Activated CD8-positive, alpha-beta memory T cell treated with anti-CD3 and anti-CD28 coated beads, Interleukin-2, amount 50 U/mL, for 24 hours (primary cell): ENCODE data around the gene MAFF.

ENCODE experiments used
- DNase-seq: peaks from one replicate; pipeline ENCODE4 v3.0.0-alpha.2; 2020; ENCODE audit errors: extremely low read depth

The MAFF gene

DNA sequence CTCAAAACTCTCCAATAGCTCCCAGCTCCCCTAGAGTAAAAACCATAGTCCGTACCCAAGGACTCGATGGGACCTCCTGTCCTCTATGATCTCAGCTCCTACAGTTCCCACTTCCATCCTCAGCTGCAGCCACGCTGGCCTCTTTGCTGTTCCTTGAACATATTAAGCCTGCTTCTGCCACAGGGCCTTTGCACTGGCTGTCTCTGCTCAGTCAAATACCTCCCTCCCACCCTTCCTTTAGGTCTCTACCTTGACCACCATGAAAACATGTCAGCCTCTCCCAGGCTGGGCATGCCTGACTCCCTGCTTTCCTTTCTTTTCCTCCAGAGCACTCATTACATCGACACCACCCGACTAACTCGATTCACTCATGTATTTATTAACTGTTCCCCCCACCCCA, 46.5 kb downstream of the MAFF start:
- no peak for DNase-seq

DNA sequence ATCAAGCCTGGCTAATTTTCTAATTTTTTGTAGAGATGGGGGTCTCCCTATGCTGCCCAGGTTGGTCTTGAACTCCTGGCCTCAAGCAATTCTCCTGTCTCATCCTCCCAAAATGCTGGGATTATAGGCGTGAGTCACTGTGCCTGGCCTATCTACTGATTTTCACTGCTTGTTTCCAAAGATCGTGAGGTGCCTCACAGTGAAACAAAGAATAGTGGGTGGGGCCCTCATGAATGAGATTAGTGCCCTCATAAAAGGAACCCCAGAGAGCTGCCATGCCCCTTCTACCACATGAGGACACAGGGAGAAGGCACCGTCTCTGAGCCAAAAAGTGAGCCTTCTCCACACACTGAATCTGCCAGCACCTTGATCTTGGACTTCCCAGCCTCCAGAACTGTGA, 47.5 kb downstream of the MAFF start:
- no peak for DNase-seq

DNA sequence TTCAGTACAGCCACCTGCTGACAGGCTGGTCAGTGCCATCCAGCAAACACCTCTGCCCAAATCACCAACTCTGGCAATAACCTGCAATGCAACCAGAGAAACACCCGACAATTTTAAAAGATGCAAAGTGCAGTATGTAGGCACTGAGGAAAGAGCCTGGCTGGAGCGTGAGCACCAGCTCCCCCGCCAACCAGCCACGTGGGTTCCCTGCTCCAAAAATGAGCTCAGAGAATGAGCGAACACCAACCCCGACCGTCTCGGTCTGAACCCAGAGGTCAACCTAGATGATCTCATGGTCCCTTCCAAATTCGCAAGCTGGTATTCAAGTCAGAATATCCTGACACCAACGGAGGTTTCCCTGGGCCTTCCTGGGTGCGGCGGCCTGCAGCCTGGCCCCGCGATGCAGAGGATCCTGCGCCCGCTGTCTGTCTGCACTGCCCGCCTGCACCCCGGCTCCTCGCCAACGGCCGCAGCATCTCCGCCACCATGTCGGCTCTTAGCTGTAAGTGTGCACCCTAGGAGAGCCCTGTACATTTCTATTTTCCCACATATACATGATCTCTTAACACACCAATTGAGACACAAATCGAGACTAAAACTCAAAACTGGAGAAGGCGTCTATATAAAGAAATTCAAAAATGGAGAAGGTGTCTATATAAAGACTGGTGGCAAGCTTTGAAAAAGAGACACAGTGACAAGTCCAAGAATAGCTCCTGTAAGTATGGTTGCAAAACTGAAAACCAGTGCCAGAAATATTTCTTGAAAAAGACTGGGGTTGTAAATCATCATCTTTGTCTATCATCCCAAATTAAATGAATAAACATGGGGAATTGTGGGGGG, 48.2 kb downstream of the MAFF start:
- DNase-seq, result no peak

DNA sequence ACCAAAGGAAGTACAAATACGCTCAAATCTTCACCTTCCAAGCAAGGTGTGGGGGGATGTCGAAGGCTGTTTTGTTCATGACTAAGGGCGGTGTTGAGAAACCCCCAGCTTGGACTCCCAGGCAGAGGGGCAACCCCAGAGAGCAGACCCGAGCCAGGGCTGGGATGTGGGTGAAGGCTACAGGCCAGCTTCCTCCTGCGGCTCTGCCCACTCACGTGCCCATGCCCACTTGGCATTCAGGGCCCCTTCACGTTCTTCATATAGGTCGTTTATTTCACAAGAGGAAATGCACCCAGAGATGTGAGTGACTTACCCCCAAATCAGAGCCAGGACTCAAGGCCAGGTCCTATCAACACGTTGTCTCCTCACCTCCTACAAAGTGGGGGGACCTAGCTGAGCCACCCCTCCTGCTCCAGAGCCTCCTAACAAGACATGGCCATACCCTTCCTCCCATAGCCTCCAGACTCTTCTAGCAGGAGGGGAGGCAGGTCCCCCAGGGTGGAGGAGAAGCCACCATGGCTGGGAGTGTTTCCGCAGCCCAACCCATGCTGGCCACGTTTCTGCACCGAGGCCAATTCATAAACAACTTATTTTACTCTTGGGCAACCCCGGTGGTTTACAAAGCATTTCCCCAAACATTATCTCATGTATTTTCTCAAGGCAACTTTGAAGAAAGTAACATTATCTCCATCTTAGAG, 49.0 kb downstream of the MAFF start:
- DNase-seq, result no peak

DNA sequence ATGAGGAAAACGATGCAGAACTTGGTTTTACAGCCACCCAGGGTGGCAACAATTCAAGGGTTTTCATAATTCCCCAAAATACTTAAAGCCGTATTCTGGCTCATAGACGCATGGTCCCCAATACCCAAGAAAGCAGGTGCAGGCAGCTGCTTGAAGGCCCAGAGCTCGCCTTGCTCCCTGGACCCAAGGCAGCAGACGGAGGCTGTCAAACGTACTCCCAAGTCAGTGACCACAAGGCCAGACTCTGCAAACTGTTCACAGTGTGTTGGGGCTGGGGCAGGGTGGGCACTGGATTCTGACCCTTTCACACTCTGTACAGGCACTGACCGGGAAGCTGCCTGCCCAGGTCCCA, 49.5 kb downstream of the MAFF start:
- DNase-seq, result no peak

DNA sequence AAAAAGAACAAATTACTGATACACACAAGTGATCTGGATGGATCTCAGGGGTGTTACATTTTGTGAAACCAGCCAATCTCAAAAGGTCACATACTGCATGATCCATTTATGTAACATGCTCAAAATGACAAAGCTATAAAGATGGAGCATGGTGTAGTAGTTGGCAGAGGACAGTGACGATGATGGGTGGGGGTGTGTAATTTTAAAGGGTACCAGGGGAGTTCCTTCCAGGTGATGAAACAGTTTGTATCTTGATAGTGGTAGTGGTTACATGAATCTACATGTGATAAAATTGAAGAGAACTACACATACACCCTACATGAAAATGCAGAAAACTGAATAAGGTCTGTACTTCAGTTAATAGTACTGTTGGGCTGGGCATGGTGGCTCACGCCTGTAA, 53.9 kb downstream of the MAFF start:
- no peak for DNase-seq

DNA sequence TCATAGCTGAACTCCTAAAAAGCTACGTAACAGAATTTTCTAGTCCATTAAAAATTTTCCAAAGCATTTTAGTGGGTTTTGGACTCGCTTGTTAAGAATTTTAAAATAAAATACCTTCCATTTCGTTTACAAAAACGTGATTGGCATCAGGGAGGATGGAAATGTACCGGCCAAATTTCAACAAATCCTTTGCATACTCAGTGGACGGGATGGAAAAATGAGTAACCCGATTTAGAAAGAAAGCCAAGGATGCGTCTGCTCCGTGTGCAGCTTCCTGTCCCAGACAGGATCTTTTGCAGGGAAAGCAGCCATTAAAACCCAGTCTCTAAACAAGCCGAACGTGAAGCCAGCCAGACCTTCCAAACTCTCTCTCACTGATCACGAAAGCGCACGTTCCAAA, 55.4 kb downstream of the MAFF start:
- no peak for DNase-seq

DNA sequence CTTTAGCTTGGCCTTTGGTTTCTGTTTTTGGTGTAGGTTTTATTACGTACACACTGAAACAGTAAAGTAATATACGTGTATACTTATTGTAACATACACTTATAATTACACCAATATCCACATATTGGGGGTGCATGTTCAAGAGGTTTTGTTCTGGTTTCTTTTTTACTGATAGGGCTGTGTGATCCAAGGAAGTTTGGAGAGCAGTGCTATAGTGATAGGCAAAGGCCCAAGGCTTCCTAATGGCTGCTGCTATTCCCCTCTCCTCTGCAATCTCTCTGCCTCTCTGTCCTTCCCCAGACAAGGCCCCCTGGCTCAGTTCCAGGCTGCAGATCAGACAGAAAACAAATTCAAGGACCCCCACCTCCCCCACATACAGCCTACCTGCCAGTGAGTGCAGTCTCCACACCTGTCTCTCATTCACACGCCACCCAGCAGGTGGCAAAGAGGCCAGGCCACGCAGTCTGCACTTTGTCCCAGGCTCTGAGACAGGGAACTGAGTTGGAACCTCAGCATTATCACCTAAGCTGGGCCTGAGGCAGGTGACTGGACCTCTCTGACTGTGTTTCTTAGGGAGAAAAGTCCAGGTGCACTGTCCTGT, 56.0 kb downstream of the MAFF start:
- DNase-seq, result no peak

DNA sequence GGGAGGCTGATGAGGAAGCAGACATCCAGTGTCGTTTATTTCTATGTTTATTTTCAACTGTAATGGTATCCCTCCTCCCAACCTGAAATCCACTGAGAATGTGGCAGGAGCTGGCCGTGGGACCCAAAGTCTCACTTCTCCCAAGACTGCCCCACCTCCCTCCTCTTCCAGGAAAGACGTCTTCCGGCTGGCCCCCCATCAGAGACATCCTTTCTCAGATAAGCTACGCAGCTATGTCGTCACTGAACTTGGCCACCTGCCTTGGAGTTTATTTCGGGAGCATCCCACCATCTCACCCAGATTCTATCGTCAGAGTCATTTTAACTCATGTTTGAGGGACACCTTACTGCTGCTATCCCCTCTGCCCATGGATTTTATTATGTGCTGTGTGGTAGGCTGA, 57.1 kb downstream of the MAFF start:
- no peak for DNase-seq

DNA sequence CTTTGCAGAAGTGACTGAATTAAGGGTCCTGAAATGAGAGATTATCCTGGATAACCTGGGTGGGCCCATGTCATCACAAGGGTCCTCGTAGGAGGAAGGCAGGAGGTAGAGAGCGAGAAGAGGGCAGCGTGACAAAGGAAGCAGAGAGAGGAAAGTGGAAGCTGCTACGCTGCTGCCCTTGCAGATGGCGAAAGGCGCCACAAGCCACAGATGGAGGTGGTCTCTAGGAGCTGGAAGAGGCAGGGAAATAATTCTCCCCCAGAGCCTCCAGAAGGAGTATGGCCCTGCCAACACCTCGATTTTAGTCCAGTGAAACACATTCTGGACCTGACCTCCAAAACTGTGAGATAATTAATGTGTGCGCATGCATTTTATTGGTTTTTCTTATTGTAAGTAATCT, 57.6 kb downstream of the MAFF start:
- no peak for DNase-seq

DNA sequence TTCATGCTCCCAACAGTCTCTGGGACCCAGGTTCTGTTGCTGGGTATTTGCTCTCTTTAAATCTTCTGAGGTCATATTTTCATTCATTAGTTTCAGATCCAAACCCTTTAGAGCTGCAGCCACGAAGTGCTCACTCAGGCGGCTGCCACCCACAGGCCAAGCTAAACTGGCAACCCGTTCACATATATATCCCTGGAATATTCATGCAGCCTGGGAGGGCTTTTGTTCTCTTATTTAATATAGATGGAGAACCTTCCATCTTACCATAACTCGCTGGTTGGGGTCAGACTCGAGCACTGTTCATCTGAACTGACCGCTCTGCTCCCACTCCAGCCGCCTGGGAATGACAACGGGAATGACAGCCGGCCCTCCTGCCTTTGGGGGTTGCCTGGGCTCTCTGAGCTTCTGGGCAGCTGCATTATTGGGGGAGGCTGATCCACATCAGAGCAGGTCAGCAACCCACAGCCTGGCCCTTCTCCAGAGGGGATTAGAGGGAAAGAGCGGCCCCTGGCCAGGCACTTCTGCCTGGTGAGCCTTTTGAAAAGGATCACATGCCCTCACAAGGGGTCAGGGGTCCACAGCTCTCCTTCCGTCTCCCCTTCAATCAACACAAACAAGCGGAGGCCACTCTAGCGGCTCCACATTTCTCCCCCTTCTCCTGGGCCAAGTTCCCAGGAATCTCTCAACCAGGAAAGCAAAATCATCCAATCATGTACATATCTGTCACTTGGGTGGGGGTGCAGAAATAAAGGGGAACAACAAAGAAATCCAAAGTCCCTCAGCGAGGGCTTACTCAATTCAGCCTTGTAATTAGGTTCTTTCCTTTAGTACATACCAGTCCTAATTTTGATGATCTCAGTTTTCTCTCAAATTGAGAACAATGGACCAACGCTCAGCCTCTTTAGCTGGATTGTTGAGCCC, 59.2 kb downstream of the MAFF start:
- no peak for DNase-seq

DNA sequence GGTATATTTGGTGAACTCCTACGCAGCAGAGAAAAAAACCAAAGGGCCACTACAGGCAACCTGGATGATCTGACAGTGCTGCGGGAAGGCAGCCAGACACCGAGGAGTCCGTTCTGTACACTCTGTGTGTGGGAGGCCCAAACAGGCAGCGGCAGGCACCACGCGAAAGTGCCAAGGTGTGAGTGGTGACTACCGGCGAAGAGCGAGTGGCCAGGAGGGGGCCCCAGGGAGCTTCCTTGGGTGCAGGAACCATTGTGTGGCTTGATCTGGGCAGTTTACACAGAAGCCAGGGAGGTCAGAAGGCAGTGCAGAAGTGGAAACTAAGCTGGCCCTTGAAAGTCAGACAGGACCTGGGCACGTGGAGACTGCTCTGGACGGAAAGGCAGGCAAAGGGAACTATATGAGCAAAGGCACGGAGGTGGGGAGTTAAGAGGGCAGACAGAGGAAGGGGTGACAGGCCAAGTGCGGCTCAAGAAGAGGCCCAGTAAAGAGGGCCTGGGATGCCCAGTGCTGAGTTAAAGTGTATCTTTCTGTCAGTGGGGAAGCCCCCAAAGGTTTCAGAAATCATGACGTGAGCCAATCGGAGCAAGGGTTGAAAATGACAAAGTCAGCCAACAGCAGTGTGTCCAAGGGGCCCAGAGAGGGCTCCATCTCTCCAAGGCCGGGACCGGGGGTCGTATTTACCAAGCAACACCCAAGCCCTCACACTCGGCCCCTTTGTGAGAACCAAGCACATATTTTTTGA, 60.4 kb downstream of the MAFF start:
- no peak for DNase-seq

DNA sequence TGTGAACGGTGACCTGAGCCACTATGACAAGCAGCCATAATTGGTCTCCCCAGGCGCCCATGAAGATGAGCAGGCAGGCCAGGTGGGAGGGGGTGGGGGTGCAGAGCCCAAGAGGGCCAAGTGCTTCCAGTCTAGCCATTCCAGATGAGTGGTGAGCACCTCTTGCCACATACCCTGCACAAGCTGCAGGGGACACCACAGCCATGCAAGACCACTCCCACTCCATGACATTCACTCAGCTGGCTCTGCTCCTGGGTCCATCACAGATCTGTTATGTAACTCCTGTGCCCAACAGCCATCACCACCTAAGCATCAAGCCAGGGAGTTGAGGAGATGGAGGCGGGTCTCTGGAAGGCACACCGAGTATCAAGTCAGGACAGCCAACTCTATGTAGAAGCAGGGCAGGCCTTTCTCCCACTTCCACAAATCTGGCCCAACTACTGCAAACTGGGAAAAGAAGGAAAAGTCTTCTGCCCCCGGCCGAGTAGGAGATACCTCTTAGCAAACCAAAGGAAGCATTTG, 62.6 kb downstream of the MAFF start:
- DNase-seq, result no peak
